Muscle layer of colon (tissue), 2 donors: ENCODE data around the gene DIABLO.

ENCODE experiments used
- H3K27ac ChIP-seq: one replicate; pipeline ENCODE4 v1.7.0; 2013; ENCODE audit warnings: low read depth, mild to moderate bottlenecking, low read length, moderate library complexity
- H3K27me3 ChIP-seq, 2 donors: one replicate each; pipeline ENCODE4 v1.7.0; 2013; ENCODE audit warnings: low read length in 2 of 2, mild to moderate bottlenecking in 2 of 2; ENCODE audit not compliant: insufficient read depth in 2 of 2, control insufficient read depth in 1 of 2
- H3K36me3 ChIP-seq: one replicate; pipeline ENCODE4 v1.7.0; 2013; ENCODE audit warnings: mild to moderate bottlenecking, low read length; ENCODE audit not compliant: insufficient read depth
- H3K4me1 ChIP-seq: one replicate; pipeline ENCODE4 v1.7.0; 2013; ENCODE audit warnings: mild to moderate bottlenecking, low read length; ENCODE audit not compliant: insufficient read depth
- H3K4me3 ChIP-seq, 2 donors: one replicate each; pipeline ENCODE4 v1.7.0; 2013; ENCODE audit warnings: low read length in 2 of 2, low read depth in 1 of 2, mild to moderate bottlenecking in 1 of 2, moderate library complexity in 1 of 2
- H3K9ac ChIP-seq: one replicate; pipeline ENCODE4 v1.7.0; 2013; ENCODE audit warnings: low read length
- H3K9me3 ChIP-seq: one replicate; pipeline ENCODE4 v1.7.0; 2013; ENCODE audit warnings: mild to moderate bottlenecking, low read length
- donor health status: abdominal sarcoma.
- donor health status: Adenocarcinoma of cecum.

DIABLO gene

GRCh38 chr12:122166422-122167349 lies 59.2 kb downstream of the DIABLO start:
- H3K27me3 ChIP-seq, result no peaks in the 10 kb centered on the region
- H3K36me3 ChIP-seq, result no peaks in the 10 kb centered on the region
- H3K9ac ChIP-seq, result no peak overlapping the region
- H3K4me3 ChIP-seq, result no peak overlapping the region
- H3K27ac ChIP-seq, result no peak overlapping the region
- no peaks in the 10 kb centered on the region for H3K9me3 ChIP-seq
- H3K4me1 ChIP-seq, result no peaks in the 10 kb centered on the region

GRCh38 chr12:122162976-122163375 lies 62.9 kb downstream of the DIABLO start:
- no peaks in the 10 kb centered on the region for H3K9me3 ChIP-seq
- H3K4me3 ChIP-seq, result no peak overlapping the region
- no peaks in the 10 kb centered on the region for H3K4me1 ChIP-seq
- H3K36me3 ChIP-seq, result no peaks in the 10 kb centered on the region
- no peak overlapping the region for H3K27ac ChIP-seq
- H3K9ac ChIP-seq, result no peak overlapping the region
- no peaks in the 10 kb centered on the region for H3K27me3 ChIP-seq

GRCh38 chr12:122161682-122162081 lies 64.2 kb downstream of the DIABLO start:
- Histone ChIP-seq H3K4me3 (no peak overlapping the region), H3K27ac (no peak overlapping the region), H3K9ac (no peak overlapping the region), H3K9me3 (no peaks in the 10 kb centered on the region), H3K4me1 (no peaks in the 10 kb centered on the region), H3K27me3 (no peaks in the 10 kb centered on the region), H3K36me3 (no peaks in the 10 kb centered on the region)

- Histone ChIP-seq H3K9ac (no peak overlapping the region), H3K4me1 (no peaks in the 10 kb centered on the region), H3K27me3 (no peaks in the 10 kb centered on the region), H3K9me3 (no peaks in the 10 kb centered on the region), H3K36me3 (no peaks in the 10 kb centered on the region), H3K4me3 (no peak overlapping the region), H3K27ac (no peak overlapping the region)
These were observed 65.1 kb downstream of the DIABLO start for GRCh38 chr12:122160761-122161160.

- Histone ChIP-seq H3K27ac (no peak overlapping the region), H3K27me3 (no peaks in the 10 kb centered on the region), H3K9me3 (no peaks in the 10 kb centered on the region), H3K4me1 (no peaks in the 10 kb centered on the region), H3K4me3 (no peak overlapping the region), H3K36me3 (no peaks in the 10 kb centered on the region), H3K9ac (no peak overlapping the region)
These were observed 66.0 kb downstream of the DIABLO start for GRCh38 chr12:122159882-122160281.

GRCh38 chr12:122158700-122159285 lies 67.1 kb downstream of the DIABLO start:
- H3K27me3 ChIP-seq, result no peaks in the 10 kb centered on the region
- H3K4me3 ChIP-seq, result no peak overlapping the region
- H3K9ac ChIP-seq, result no peak overlapping the region
- H3K27ac ChIP-seq, result no peak overlapping the region
- no peaks in the 10 kb centered on the region for H3K4me1 ChIP-seq
- no peaks in the 10 kb centered on the region for H3K9me3 ChIP-seq
- no peaks in the 10 kb centered on the region for H3K36me3 ChIP-seq
